Ectodermal cell (in vitro differentiated cells): ENCODE data around the gene MAP4K4.

Experiments used
- H3K27ac ChIP-seq: 2 replicates; pipeline ENCODE4 v1.7.0; 2013; ENCODE audit warnings: mild to moderate bottlenecking, low read depth, low read length; ENCODE audit not compliant: insufficient read depth, poor library complexity, severe bottlenecking
- H3K27me3 ChIP-seq: 2 replicates; pipeline ENCODE4 v1.7.0; 2013; ENCODE audit warnings: mild to moderate bottlenecking, low read length; ENCODE audit not compliant: insufficient read depth, control insufficient read depth, poor library complexity, severe bottlenecking
- H3K36me3 ChIP-seq: one replicate; pipeline ENCODE4 v1.7.0; 2013; ENCODE audit warnings: low read length; ENCODE audit not compliant: control insufficient read depth, insufficient read depth
- H3K4me1 ChIP-seq: one replicate; pipeline ENCODE4 v1.7.0; 2013; ENCODE audit warnings: low read length; ENCODE audit not compliant: control insufficient read depth, insufficient read depth
- H3K4me3 ChIP-seq: 2 replicates; pipeline ENCODE4 v1.7.0; 2013; ENCODE audit warnings: low read depth, low read length, control low read depth; ENCODE audit not compliant: insufficient read depth
- H3K9me3 ChIP-seq: 2 replicates; pipeline ENCODE4 v1.7.0; 2013; ENCODE audit warnings: mild to moderate bottlenecking, low read length, moderate library complexity; ENCODE audit not compliant: control insufficient read depth
- WGBS, 2 experiments: methylation state at CpG; one replicate each; pipeline ENCODE4 v1.1.7; 2013; ENCODE audit warnings: missing lambda C conversion rate in 2 of 2; 5-methylcytosine and 5-hydroxymethylcytosine counted together

The MAP4K4 gene

DNA sequence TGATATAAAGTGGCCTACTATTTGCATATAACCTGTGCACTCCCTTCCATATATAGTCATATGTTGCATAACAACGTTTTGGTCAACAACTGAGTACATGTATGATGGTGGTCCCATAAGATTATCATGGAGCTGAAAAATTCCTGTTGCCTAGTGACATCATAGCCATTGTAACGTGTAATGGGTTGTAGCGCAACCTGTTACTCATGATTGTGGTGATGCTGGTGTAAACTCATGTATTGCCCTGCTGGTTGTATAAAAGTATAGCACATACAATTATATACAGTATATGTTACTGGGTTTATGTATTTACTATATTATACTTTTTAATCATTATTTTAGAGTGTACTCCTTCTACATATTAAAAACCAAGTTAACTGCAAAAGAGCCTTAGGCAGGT, 149.5 kb downstream of the MAP4K4 start:
- no peaks in the 10 kb centered on the region for H3K27me3 ChIP-seq
- no peak overlapping the region for H3K27ac ChIP-seq
- H3K4me1 ChIP-seq: peaks cover 3% of the 10 kb centered on the region
- H3K4me3 ChIP-seq: no peak overlapping the region
- H3K36me3 ChIP-seq: peaks cover 26% of the 10 kb centered on the region
- H3K9me3 ChIP-seq: no peaks in the 10 kb centered on the region
- 92 to 100% methylated on average over 3 of the region's 3 CpGs for WGBS, 2 experiments

DNA sequence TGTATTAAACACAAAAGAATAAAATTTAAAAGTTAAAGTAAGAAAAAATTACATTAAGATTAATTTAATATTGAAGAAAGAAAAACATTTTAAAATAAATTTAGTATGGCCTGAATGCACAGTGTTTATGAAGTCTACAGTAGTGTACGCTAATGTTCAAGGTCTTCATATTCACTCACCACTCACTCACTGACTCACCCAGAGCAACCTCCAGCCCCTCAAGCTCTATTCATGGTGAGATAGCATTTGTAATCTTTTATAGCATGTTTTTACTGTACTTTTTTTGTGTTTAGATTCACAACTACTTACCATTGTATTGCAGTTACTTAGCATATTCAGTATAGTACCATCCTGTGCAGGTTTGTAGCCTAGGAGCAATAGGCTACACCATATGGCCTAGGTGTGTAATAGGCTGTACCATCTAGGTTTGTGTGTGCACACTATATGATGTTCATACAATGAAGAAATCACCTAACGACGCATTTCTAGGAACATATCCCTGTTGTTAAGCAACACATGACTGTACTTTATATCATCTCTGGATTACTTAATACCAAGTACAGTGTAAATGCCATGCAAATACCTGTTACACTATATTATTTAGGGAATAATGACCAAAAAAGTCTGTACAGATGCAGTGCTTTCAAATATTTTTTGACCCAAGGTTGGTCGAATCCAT, 150.3 kb downstream of the MAP4K4 start:
- peaks cover 3% of the 10 kb centered on the region for H3K4me1 ChIP-seq
- no peak overlapping the region for H3K27ac ChIP-seq
- peaks cover 17% of the 10 kb centered on the region for H3K36me3 ChIP-seq
- H3K27me3 ChIP-seq: no peaks in the 10 kb centered on the region
- no peak overlapping the region for H3K4me3 ChIP-seq
- 99% methylated on average over 3 of the region's 4 CpGs for WGBS, 2 experiments
- H3K9me3 ChIP-seq: no peaks in the 10 kb centered on the region

DNA sequence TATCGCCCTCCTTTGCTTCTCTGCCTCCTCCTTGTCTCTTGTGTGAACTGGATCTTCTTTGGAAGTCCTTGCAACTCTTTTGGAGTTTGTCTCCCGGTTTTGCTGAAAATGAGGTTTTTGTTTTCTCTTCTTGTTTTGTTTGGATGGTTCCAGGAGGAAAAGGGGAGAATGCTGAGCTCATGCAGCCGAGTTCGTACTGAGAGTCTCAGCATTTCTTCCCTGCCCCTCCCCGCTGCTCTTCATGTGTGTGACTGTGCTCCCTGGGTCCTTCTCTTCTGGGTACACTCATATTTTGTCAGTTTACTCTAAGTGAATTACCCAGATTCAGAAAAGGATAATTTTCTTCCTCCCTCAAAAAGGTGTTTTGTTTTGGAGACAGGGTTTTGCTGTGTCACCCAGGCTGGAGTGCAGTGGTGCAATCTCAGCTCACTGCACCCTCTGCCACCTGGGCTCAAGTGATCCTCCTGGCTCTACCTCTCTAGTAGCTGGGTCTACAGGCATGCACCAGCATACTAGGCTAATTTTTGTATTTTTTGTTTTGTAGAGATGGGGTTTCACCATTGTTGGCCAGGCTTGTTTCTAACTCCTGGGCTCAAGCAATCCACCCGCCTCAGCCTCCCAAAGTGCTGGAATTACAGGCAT, 151.4 kb downstream of the MAP4K4 start:
- no peak overlapping the region for H3K4me3 ChIP-seq
- H3K4me1 ChIP-seq: no peaks in the 10 kb centered on the region
- no peaks in the 10 kb centered on the region for H3K9me3 ChIP-seq
- H3K27ac ChIP-seq: no peak overlapping the region
- H3K36me3 ChIP-seq: peaks cover 15% of the 10 kb centered on the region
- 78 to 86% methylated on average over 6 of the region's 6 CpGs for WGBS, 2 experiments
- no peaks in the 10 kb centered on the region for H3K27me3 ChIP-seq

DNA sequence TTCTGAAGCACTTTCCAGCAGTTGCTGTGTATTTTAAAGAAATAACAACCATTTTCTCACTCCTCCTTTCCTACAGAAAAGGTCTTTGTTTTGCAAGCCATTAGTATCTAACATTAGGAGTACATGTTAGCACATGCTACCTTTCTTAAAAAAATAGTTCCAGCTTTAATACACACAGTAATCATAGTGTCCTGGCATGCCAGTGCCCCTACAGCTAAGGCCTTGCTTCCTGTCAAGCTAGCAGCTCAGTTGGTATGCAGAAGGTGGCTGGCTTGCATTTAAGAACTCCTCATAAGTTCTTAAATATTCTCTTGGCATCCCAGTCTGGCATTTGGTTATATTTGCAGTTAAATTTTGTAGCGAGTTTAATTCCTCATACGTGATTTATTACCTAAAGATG, 152.9 kb downstream of the MAP4K4 start:
- H3K27ac ChIP-seq: no peak overlapping the region
- 100% methylated on average over 1 to 2 of the region's 2 CpGs for WGBS, 2 experiments

DNA sequence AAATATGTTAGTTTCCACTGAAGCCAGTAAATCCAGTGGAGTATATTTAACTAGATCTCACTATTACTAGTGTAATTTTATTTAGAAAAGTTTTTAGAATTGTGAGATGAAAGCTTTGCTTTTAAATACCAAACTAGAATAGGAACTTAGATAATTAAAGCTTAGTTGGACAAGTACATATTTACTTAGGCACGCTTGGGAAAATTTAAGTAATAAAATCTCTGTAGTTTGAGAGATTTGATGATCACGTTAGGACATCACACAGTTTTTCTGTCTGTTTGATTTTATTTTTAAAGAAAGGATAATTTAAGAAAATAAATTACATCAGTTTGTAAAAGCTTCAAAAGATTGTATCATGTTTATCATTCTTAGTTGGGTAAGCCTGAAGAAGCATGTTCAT, 153.5 kb downstream of the MAP4K4 start:
- no peaks in the 10 kb centered on the region for H3K9me3 ChIP-seq
- 94 to 100% methylated on average over 2 of the region's 2 CpGs for WGBS, 2 experiments
- no peaks in the 10 kb centered on the region for H3K4me1 ChIP-seq
- H3K36me3 ChIP-seq: peaks cover under 1% of the 10 kb centered on the region
- no peak overlapping the region for H3K4me3 ChIP-seq
- H3K27ac ChIP-seq: no peak overlapping the region
- no peaks in the 10 kb centered on the region for H3K27me3 ChIP-seq

More for the DNA sequence above, 152.9 kb downstream of the MAP4K4 start:
- no peak overlapping the region for H3K4me3 ChIP-seq
- H3K27me3 ChIP-seq: no peaks in the 10 kb centered on the region
- peaks cover 3% of the 10 kb centered on the region for H3K36me3 ChIP-seq
- no peaks in the 10 kb centered on the region for H3K4me1 ChIP-seq
- H3K9me3 ChIP-seq: no peaks in the 10 kb centered on the region

DNA sequence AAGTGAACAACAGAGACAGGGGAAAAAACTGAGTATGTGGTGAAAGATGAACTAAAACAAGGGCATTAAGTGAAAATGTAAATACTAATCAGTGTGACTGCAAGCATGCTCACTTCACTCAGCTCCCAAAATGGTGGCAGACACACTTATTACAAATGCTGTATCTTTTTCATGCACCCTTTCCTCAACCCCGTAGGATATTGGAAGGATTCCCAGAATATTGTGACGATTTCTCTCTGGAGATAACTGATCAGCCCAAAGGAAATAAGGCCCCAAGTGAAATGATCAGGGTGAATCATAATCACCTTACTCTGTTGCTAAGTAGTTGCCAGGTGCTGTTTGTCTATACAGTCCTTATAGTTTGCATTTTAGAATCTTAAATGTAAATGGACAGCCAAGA, 155.3 kb downstream of the MAP4K4 start:
- H3K36me3 ChIP-seq: no peaks in the 10 kb centered on the region
- H3K9me3 ChIP-seq: no peaks in the 10 kb centered on the region
- no peaks in the 10 kb centered on the region for H3K27me3 ChIP-seq
- H3K4me1 ChIP-seq: no peaks in the 10 kb centered on the region
- no peak overlapping the region for H3K4me3 ChIP-seq
- H3K27ac ChIP-seq: no peak overlapping the region
- WGBS, 2 experiments: 91 to 97% methylated on average over 2 of the region's 2 CpGs

DNA sequence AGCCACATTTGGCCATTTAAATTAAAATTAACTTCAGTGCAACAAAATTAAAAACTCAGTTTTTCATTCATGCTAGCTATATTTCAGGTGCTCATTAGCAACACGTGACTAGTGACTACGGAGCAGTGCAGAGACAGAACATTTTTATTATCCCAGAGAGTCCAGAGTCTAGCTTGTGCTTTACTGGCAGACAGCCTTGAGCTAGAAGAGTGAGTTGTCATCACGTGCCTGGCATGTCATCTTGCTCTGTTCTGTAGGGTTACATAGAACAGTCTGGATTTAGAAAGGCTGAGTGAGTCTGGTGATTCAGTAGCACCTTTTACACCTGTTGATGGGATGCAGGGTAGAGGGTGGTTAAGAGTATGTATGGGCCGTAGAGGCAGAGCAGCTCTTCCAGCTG, 157.4 kb downstream of the MAP4K4 start:
- Histone ChIP-seq H3K27ac (no peak overlapping the region), H3K36me3 (peaks cover 6% of the 10 kb centered on the region), H3K4me3 (no peak overlapping the region), H3K9me3 (no peaks in the 10 kb centered on the region), H3K27me3 (no peaks in the 10 kb centered on the region), H3K4me1 (no peaks in the 10 kb centered on the region)
- 93 to 97% methylated on average over 4 of the region's 4 CpGs for WGBS, 2 experiments

DNA sequence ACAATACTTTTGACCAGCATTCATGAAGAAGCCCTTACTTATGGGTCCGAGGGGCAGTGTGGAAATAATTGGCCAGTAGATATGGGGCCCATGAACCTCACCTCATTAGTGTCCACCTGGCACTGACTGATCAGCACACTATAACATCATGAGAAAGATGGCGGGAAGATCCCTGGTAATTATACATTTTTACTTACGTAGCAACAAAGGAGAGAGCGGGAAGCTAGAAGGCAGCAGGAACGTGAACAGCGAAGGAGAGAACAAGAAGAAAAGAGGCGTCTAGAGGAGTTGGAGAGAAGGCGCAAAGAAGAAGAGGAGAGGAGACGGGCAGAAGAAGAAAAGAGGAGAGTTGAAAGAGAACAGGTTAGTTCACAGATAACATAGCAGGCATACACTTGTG, 158.3 kb downstream of the MAP4K4 start:
- peaks cover 9% of the 10 kb centered on the region for H3K36me3 ChIP-seq
- H3K4me3 ChIP-seq: no peak overlapping the region
- no peaks in the 10 kb centered on the region for H3K27me3 ChIP-seq
- H3K27ac ChIP-seq: no peak overlapping the region
- H3K4me1 ChIP-seq: no peaks in the 10 kb centered on the region
- WGBS, 2 experiments: 97 to 98% methylated on average over 9 of the region's 9 CpGs
- H3K9me3 ChIP-seq: no peaks in the 10 kb centered on the region

DNA sequence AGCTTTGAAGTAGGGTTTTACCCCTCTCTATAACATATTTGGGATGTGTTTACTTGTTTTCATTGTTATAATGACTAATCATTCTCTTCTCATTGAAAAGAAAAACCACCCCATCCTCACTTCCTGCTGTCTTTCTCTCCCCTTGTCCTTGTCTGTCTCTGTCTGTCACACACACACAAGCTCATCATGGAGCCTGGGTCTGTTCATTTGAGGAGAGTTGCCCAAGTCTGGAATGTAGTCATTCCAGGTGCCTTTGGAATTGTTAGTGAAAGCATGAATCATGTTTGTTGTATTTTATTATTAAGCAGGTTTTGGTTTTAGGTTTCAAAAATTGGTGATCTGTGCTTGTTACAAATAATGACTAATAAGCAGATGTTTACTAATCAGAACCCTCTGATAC, 160.7 kb downstream of the MAP4K4 start:
- Histone ChIP-seq H3K9me3 (no peaks in the 10 kb centered on the region), H3K4me1 (no peaks in the 10 kb centered on the region), H3K27me3 (no peaks in the 10 kb centered on the region), H3K4me3 (no peak overlapping the region), H3K36me3 (peaks cover 12% of the 10 kb centered on the region), H3K27ac (no peak overlapping the region)

DNA sequence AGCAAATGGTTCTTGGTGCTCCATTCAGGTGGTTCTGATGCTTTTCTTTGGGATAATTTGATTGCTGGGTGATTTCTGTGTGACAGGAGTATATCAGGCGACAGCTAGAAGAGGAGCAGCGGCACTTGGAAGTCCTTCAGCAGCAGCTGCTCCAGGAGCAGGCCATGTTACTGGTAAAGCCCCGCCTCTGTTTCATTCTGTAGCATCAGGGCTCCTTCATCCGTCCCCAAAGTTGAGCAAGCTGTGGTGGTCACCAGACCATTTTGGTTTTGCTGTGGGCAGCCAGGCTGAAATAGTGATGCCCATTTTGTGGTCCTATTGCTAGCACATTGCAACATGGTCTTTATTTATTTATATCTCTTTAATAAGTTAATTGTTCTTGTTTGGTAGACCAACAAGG, 161.4 kb downstream of the MAP4K4 start:
- 92 to 95% methylated on average over 4 of the region's 4 CpGs for whole genome bisulfite sequencing, 2 experiments
- peaks cover 12% of the 10 kb centered on the region for H3K36me3 ChIP-seq
- H3K4me1 ChIP-seq: no peaks in the 10 kb centered on the region
- no peaks in the 10 kb centered on the region for H3K9me3 ChIP-seq
- H3K27ac ChIP-seq: no peak overlapping the region
- H3K4me3 ChIP-seq: no peak overlapping the region
- no peaks in the 10 kb centered on the region for H3K27me3 ChIP-seq
